Gastroesophageal sphincter (tissue), 4 donors: ENCODE measurements around the gene NBPF6. TPM values are rescaled to one million over a fixed set of nuclear protein-coding genes. Genes with fewer than 3 reads are reported as not detected.
"Not testable (repeated sequence)": the region's sequence is repeated elsewhere in the genome, so short reads cannot be mapped to it uniquely, and the experiment has no call there.

Experiments used
- ATAC-seq: fragments of 150-250 bp; one replicate; pipeline ENCODE4 v1.9.1; 2016; ENCODE audit warnings: mild to moderate bottlenecking, moderate library complexity
- H3K27ac ChIP-seq, 4 donors: fragments of 200-600 bp; sonication (generic) in 3 of 4; 1 replicate in 3 of 4; 2 replicates in 1 of 4; pipeline ENCODE4 v1.5.1; 2016 to 2019
- H3K27me3 ChIP-seq: fragments of 200-600 bp; sonication (generic); one replicate; pipeline ENCODE4 v1.5.1; 2019
- H3K36me3 ChIP-seq, 2 donors: fragments of 200-600 bp; sonication (generic); one replicate each; pipeline ENCODE4 v1.5.1; 2019; ENCODE audit warnings: control low read depth in 1 of 2
- H3K4me1 ChIP-seq, 3 donors: fragments of 200-600 bp; sonication (generic); 1 replicate in 2 of 3; 2 replicates in 1 of 3; pipeline ENCODE4 v1.5.1; 2016 to 2019; ENCODE audit warnings: control low read depth in 2 of 3
- H3K4me3 ChIP-seq, 2 donors: fragments of 200-600 bp; sonication (generic); one replicate each; pipeline ENCODE4 v1.5.1; 2019; ENCODE audit warnings: mild to moderate bottlenecking in 1 of 2, moderate library complexity in 1 of 2
- H3K9me3 ChIP-seq, 3 donors: fragments of 200-600 bp; sonication (generic); one replicate each; pipeline ENCODE4 v1.5.1; 2017 to 2019; ENCODE audit warnings: control low read depth in 2 of 3
- EP300 ChIP-seq: sonication (generic); formaldehyde crosslinking; IDR thresholded peaks from one replicate; pipeline ENCODE4 v1.6.1; 2017; ENCODE audit warnings: antibody characterized with exemption, mild to moderate bottlenecking
- POLR2A ChIP-seq, 2 donors: fragments of 450-650 bp; IDR thresholded peaks; one replicate each; pipeline ENCODE4 v1.6.1; 2017; ENCODE audit warnings: antibody characterized with exemption in 2 of 2, mild to moderate bottlenecking in 2 of 2, moderate library complexity in 1 of 2
- POLR2AphosphoS5 ChIP-seq: sonication (generic); formaldehyde crosslinking; IDR thresholded peaks from one replicate; pipeline ENCODE4 v1.6.1; 2017; ENCODE audit warnings: antibody characterized with exemption
- WGBS, 2 donors: methylation state at CpG; one replicate each; pipeline ENCODE4 v1.1.5; 2018; ENCODE audit warnings: low coverage in 1 of 2; 5-methylcytosine and 5-hydroxymethylcytosine counted together
- total RNA-seq, 4 donors: library from RNA; depleted of rRNA; stranded (reverse); fragments of >200 nt; gene quantifications; one replicate each; pipeline ENCODE4 v1.1.0, GENCODE V29; 2016
- TF ChIP-seq, protein P1 (sequence below), 4 experiments: fragments of 200-600 bp in 2 of 4; fragments of 450-650 bp in 2 of 4; sonication (generic) in 1 of 4; IDR thresholded peaks; one replicate each; pipeline ENCODE4 v1.5.1; 2017 to 2019; ENCODE audit warnings: antibody characterized with exemption in 4 of 4, mild to moderate bottlenecking in 2 of 4, moderate library complexity in 2 of 4

NBPF6 gene
- total RNA-seq, 4 donors from 2014 or later = not detected

DNA sequence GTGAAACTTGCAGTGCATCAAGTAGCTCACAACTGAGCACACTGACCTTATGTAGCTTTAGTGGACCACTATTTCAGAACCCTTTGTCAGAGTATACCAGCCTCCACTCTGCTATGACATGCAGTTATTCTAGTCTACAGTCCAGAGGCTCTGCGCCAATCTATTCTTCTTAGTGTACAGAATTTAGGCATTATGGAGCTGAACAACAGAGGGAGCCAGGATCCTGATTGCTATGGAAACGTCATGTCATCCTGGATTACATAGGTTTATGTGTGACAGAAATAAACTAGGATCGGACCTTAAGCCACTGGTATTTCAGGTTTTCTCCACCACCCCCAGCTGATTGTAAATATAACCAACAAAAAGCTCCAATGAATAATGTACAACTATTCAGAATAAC lies 61.6 kb downstream of the NBPF6 start:
- no peaks in the 10 kb centered on the region for H3K36me3 ChIP-seq
- peaks cover 0 to 3% (median 0%) of the 10 kb centered on the region in 3 donors for H3K4me1 ChIP-seq
- no peak overlapping the region for H3K27ac ChIP-seq
- TF ChIP-seq, protein P1, sequence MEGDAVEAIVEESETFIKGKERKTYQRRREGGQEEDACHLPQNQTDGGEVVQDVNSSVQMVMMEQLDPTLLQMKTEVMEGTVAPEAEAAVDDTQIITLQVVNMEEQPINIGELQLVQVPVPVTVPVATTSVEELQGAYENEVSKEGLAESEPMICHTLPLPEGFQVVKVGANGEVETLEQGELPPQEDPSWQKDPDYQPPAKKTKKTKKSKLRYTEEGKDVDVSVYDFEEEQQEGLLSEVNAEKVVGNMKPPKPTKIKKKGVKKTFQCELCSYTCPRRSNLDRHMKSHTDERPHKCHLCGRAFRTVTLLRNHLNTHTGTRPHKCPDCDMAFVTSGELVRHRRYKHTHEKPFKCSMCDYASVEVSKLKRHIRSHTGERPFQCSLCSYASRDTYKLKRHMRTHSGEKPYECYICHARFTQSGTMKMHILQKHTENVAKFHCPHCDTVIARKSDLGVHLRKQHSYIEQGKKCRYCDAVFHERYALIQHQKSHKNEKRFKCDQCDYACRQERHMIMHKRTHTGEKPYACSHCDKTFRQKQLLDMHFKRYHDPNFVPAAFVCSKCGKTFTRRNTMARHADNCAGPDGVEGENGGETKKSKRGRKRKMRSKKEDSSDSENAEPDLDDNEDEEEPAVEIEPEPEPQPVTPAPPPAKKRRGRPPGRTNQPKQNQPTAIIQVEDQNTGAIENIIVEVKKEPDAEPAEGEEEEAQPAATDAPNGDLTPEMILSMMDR (IDR thresholded peaks at IDR 0.05) = no peak
- TF ChIP-seq EP300 = no peak
- TF ChIP-seq POLR2A (IDR thresholded peaks at IDR 0.05) = no peak
- TF ChIP-seq POLR2AphosphoS5 = no peak
- ATAC-seq = no peak
- H3K4me3 ChIP-seq = no peak overlapping the region
- no peaks in the 10 kb centered on the region for H3K27me3 ChIP-seq
- no peaks in the 10 kb centered on the region for H3K9me3 ChIP-seq
- 20 to 41% methylated on average over 2 to 3 of the region's 3 CpGs for WGBS, 2 donors

DNA sequence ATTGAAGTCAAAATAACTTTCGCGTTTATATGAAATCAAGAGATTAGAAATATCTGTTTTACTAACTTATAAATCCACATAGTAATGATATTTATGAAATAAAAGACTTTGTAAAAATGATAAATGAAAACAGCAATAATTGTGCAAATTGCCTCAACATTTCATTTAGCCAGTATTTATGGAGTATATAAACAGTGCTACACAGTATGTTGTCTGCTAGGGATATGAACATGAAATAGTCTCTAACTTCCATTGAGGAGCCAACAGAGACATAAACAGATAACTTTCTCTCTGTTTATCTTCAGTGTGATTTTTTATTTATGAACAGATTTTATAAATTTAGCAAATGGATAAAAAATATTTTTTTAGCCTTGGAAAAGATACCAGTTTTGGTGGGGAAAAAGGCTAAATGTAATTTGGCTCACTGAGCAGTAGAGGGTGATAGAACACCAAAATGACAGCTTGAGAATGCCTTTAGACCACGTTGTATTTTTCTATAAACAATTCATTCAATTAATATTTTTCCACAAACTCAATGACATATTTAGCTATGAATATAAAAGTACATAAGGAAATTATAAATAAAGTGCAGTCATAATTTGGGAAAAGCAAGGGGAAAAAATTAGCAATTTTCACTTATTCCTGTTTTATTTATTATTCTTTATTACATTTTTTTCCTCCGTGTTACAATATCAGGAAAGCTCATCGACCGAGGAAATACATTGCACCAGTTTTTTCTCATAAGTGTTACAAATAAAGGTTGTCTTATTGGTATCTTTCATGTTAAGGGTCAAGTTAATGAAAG lies 62.3 kb downstream of the NBPF6 start:
- Histone ChIP-seq H3K4me1 (peaks cover 0 to 3% (median 0%) of the 10 kb centered on the region in 3 donors), H3K27me3 (no peaks in the 10 kb centered on the region), H3K27ac (no peak overlapping the region), H3K36me3 (no peaks in the 10 kb centered on the region), H3K4me3 (no peak overlapping the region), H3K9me3 (no peaks in the 10 kb centered on the region)
- ATAC-seq = no peak
- WGBS, 2 donors = 40 to 50% methylated on average over 6 of the region's 6 CpGs
- TF ChIP-seq POLR2AphosphoS5 (no peak), POLR2A (IDR thresholded peaks at IDR 0.05) (no peak), EP300 (no peak)
- TF ChIP-seq, protein P1 (IDR thresholded peaks at IDR 0.05) = peak; percentile 57 to 89 (median 84)

DNA sequence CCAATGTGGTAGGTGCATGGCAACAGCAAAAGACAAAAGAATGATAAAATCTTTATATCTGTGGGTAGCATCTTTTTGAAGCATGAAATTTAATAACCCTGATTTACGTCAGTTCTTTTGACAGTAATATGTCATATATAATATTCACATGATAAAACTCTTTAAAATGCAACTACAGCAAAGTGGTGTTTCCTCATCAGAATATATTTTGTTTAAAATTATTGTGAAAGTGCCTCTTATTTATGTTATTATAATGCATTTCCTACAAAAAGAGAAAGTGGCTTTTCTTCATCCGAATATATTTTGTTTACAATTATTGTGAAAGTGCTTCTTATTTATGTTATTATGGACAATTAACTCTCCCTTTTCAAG lies 62.9 kb downstream of the NBPF6 start:
- Histone ChIP-seq H3K9me3 (no peaks in the 10 kb centered on the region), H3K27me3 (no peaks in the 10 kb centered on the region), H3K4me1 (peaks cover 0 to 3% (median 0%) of the 10 kb centered on the region in 3 donors), H3K4me3 (no peak overlapping the region), H3K27ac (no peak overlapping the region), H3K36me3 (no peaks in the 10 kb centered on the region)
- 49 to 78% methylated on average over 2 of the region's 2 CpGs for WGBS, 2 donors
- ATAC-seq = no peak
- TF ChIP-seq, protein P1 (IDR thresholded peaks at IDR 0.05) = no peak
- TF ChIP-seq POLR2AphosphoS5 (no peak), POLR2A (IDR thresholded peaks at IDR 0.05) (no peak)

DNA sequence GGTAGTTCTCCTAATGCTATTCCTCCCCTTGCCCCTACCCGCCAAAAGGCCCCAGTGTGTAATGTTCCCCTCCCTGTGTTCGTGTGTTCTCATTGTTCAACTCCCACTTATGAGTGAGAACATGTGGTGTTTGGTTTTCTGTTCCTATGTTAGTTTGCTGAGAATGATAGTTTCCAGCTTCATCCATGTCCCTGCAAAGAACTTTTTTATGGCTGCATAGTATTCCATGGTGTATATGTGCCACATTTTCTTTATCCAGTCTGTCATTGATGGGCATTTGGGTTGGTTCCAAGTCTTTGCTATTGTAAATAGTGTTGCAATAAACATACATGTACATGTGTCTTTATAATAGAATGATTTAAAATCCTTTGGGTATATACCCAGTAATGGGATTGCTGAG lies 63.8 kb downstream of the NBPF6 start:
- H3K4me1 ChIP-seq, ATAC-seq, H3K4me3 ChIP-seq, H3K36me3 ChIP-seq, H3K27me3 ChIP-seq, H3K27ac ChIP-seq, H3K9me3 ChIP-seq: not testable (repeated sequence)
- WGBS, 2 donors = 100% methylated on average over 2 of the region's 2 CpGs

DNA sequence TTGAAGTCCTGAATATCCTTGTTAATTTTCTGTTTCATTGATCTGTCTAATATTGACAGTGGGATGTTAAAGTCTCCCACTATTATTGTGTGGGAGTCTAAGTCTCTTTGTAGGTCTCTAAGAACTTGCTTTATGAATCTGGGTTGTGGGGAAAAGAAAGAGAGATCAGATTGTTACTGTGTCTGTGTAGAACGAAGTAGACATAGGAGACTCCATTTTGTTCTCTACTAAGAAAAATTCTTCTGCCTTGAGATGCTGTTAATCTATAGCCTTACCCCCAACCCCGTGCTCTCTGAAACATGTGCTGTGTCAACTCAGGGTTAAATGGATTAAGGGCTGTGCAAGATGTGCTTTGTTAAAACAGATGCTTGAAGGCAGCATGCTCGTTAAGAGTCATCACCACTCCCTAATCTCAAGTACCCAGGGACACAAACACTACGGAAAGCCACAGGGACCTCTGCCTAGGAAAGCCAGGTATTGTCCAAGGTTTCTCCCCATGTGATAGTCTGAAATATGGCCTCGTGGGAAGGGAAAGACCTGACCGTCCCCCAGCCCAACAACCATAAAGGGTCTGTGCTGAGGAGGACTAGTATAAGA lies 67.3 kb downstream of the NBPF6 start:
- not testable (repeated sequence) for H3K4me1 ChIP-seq, H3K27ac ChIP-seq, H3K4me3 ChIP-seq, ATAC-seq, H3K36me3 ChIP-seq, H3K9me3 ChIP-seq
- WGBS, 2 donors = 62 to 83% methylated on average over 4 of the region's 6 CpGs
- peaks cover 12% of the 10 kb centered on the region for H3K27me3 ChIP-seq

Other genes with a start within 250 kb of the NBPF6 start
- 10 to 100 TPM; 25.2 to 40.1 (median 29.1) TPM for gene SLC25A24, start 250.0 kb upstream of the NBPF6 start, total RNA-seq
- gene NBPF4, start 206.3 kb upstream of the NBPF6 start, total RNA-seq = not detected
- gene EEIG2, start 109.8 kb downstream of the NBPF6 start, total RNA-seq = 10 to 100 TPM; 11.6 to 23.8 (median 14.9) TPM
- 1 to 10 TPM; 2.5 to 3.6 (median 2.9) TPM for gene HENMT1, start 210.8 kb downstream of the NBPF6 start, total RNA-seq
- gene PRPF38B, start 242.0 kb downstream of the NBPF6 start, total RNA-seq = 10 to 100 TPM; 15.2 to 37.0 (median 24.5) TPM